ENCODE results near the gene OSM.

DNA sequence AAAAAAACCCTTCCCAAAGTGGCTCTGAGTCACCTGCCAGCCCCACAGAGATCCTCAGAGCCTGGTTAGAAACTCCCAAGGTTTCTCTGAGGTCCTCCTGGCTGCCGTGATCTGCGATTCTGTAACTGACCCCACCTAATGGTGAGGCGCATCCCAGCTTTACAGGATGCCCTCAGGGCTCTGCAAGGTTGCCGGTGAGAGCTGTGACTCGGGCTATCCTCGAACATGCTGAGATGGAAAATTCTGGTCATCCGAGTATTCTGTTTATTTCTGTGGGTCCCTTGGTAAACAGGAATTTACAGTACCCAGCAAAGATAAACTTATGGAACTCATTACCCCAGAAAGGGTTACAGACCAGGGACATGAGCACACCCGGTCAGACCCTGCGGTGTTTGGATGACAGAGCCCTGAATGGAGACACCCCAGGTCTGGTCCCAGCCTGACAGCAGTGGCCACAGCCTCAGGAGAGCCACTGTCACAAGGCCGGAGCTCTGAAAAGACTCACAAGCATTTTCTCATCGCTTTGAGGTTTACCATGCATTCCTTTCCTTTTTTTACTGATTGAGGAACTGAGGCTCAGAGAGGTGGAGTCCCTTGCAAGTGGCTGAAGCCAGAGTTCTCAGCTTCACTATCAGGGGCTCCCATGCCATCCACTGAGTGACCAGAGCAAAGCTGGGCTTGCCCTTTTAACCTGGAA lies 42.3 kb downstream of the OSM start:
- TF ChIP-seq, protein P1, sequence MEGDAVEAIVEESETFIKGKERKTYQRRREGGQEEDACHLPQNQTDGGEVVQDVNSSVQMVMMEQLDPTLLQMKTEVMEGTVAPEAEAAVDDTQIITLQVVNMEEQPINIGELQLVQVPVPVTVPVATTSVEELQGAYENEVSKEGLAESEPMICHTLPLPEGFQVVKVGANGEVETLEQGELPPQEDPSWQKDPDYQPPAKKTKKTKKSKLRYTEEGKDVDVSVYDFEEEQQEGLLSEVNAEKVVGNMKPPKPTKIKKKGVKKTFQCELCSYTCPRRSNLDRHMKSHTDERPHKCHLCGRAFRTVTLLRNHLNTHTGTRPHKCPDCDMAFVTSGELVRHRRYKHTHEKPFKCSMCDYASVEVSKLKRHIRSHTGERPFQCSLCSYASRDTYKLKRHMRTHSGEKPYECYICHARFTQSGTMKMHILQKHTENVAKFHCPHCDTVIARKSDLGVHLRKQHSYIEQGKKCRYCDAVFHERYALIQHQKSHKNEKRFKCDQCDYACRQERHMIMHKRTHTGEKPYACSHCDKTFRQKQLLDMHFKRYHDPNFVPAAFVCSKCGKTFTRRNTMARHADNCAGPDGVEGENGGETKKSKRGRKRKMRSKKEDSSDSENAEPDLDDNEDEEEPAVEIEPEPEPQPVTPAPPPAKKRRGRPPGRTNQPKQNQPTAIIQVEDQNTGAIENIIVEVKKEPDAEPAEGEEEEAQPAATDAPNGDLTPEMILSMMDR (IDR thresholded peaks at IDR 0.05; ENCODE audit: low read length): no peak
- no peak for TF ChIP-seq EZH2 (IDR thresholded peaks at IDR 0.05; ENCODE audit: borderline replicate concordance, low read length)
